Astrocyte of the spinal cord (primary cell): Measurements from ENCODE around the gene FTO.

Experiments used
- DNase-seq: peaks from one replicate; pipeline ENCODE4 v3.0.0; 2011; ENCODE audit warnings: low read depth, low spot score
- H3K4me3 ChIP-seq: 2 replicates; pipeline ENCODE4 v1.5.1; 2011; ENCODE audit warnings: low read depth, mild to moderate bottlenecking, low read length, moderate library complexity
- in situ Hi-C: cut with HindIII; loops from 2 replicates; pipeline ENCODE4 v1.10.0; 2017; ENCODE audit warnings: low sequenced_read_pairs
- TF ChIP-seq, protein P1 (sequence below): IDR thresholded peaks from 2 replicates; pipeline ENCODE4 v1.5.1; 2012; ENCODE audit warnings: low read depth, mild to moderate bottlenecking, low read length, inconsistent platforms

FTO gene

GRCh38 chr16:53741546-53741945 lies 37.6 kb downstream of the FTO start:
- in situ Hi-C loops = no loop called here
- H3K4me3 ChIP-seq = no peak overlapping the region
- TF ChIP-seq, protein P1, sequence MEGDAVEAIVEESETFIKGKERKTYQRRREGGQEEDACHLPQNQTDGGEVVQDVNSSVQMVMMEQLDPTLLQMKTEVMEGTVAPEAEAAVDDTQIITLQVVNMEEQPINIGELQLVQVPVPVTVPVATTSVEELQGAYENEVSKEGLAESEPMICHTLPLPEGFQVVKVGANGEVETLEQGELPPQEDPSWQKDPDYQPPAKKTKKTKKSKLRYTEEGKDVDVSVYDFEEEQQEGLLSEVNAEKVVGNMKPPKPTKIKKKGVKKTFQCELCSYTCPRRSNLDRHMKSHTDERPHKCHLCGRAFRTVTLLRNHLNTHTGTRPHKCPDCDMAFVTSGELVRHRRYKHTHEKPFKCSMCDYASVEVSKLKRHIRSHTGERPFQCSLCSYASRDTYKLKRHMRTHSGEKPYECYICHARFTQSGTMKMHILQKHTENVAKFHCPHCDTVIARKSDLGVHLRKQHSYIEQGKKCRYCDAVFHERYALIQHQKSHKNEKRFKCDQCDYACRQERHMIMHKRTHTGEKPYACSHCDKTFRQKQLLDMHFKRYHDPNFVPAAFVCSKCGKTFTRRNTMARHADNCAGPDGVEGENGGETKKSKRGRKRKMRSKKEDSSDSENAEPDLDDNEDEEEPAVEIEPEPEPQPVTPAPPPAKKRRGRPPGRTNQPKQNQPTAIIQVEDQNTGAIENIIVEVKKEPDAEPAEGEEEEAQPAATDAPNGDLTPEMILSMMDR = no peak
- no peak for DNase-seq

GRCh38 chr16:53743149-53743566 lies 39.2 kb downstream of the FTO start:
- DNase-seq = peak; percentile 38
- in situ Hi-C loops = no loop called here
- H3K4me3 ChIP-seq = no peak overlapping the region
- TF ChIP-seq, protein P1 = peak; percentile 70

DNA sequence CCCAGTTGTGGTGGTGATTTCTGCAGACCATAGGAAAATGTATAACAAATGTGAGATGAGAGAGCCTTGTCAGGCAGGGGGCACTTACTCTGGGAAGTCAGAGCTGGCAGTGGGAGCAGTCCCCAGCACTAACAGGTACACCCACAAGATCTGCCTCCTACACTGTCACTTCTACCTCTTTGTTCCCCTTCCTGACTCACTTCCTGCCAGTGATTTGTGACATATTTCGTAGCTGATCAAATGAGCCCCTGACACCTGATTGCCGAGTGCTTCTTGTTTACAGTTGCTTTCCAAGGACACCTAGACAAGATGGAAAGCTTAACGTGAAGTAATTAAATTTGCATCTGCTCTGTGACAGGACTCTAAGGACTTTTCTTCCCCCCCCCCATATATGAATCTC lies 40.5 kb downstream of the FTO start:
- TF ChIP-seq, protein P1 = no peak

DNA sequence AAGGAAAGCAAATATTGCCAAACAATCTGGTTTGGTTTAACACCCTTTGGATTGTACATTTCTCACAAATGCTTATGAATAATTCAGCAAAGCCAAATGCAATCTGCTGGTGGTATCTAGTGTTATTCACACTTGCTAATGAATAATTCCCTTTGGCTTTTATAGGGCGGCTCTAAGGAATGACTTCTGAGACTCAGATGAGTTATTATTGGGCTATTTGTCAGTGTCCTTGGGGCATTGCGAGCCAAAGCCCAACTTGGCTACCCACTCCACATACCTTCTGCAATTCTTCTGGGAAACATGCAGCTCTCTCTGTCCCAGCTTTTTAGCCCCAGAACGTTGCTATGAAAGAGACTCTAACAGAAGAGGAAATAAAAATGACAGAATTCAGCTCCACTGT lies 41.1 kb downstream of the FTO start:
- no peak for DNase-seq
- in situ Hi-C loops = no loop called here
- TF ChIP-seq, protein P1 = no peak
- H3K4me3 ChIP-seq = no peak overlapping the region

More for the DNA sequence above, 40.5 kb downstream of the FTO start:
- H3K4me3 ChIP-seq = no peak overlapping the region
- no peak for DNase-seq
- in situ Hi-C loops = no loop called here

DNA sequence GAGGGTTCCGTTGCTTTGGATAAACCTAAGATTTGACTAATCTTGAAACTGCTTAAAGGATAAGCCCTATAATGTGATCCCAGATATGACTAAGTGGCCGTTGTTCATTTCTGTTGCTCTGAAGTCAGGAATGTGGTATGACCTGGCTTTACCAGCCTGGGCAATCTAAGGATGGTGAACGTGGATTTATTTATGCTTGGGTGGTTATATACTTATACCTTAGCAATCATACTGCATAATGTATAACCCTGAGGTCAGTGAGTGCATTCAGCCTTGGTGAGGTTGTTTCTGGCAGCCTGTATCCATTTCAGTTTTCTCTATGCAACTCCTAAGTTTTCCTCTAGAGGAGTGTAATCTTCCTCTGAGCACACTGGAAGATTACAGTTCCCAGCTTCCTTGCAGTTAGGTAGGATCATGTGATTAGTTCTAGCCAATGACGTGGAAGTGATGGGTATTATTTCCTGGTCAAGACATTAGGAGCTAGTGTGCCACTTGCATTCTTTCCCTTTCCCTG lies 41.9 kb downstream of the FTO start:
- no peak overlapping the region for H3K4me3 ChIP-seq
- in situ Hi-C loops = no loop called here
- TF ChIP-seq, protein P1 = peak; percentile 21
- peak; percentile 33 for DNase-seq

DNA sequence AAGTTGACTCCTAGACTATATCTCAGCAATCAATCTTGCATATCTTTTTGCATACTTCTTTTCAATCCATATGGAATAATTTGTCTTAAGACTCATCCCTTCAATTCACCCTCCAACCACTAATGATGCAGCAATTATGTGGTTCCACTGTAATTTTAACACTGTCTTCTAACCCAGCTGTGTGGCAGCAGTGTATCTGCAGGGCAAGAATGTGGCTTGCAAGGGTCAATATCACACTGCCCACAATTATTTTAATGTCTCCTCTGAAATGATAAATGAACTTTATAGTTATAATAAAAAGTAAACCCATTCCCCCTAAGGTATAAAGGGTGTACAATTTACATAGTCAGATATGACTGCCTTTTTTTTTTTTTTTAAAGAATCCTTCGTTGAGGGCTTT lies 48.6 kb downstream of the FTO start:
- TF ChIP-seq, protein P1 = no peak
- no peak overlapping the region for H3K4me3 ChIP-seq
- no peak for DNase-seq
- in situ Hi-C loops = no loop called here

- TF ChIP-seq, protein P1 = no peak
- in situ Hi-C loops = no loop called here
- no peak for DNase-seq
- H3K4me3 ChIP-seq = no peak overlapping the region
Observed at GRCh38 chr16:53753431-53753830, 49.5 kb downstream of the FTO start.
